IMR-90 (cell line): Measurements from ENCODE around the gene RCBTB1. TPM values are rescaled to one million over a fixed set of nuclear protein-coding genes. Genes with fewer than 3 reads are reported as not detected.

Experiments used
- ATAC-seq: fragments of 200-7000 bp; cut with Tn5 transposase; 2 replicates; pipeline ENCODE4 v1.9.1; 2020; ENCODE audit warnings: low read depth, mild to moderate bottlenecking, moderate library complexity
- BruUV-seq: library from RNA; stranded (reverse); fragments of 400-500 nt; replicated peaks from 2 replicates; lab custom pipeline; 2021; lab: Mats Ljungman, UMichigan
- CTCF ChIA-PET: fragments of 300-600 bp; formaldehyde crosslinking; extraction: SDS; loops from one replicate; lab custom pipeline; 2021; ENCODE audit warnings: antibody characterized with exemption; lab: Yijun Ruan, JAX
- POLR2A ChIA-PET: fragments of 300-600 bp; sonication (Branson Sonifier 250); formaldehyde crosslinking; loops from one replicate; lab custom pipeline; 2022; ENCODE audit warnings: antibody characterized with exemption; ENCODE audit not compliant: unreplicated experiment; lab: Charles Lee
- DNase-seq: peaks from one replicate; pipeline ENCODE4 v3.0.0; 2013
- H2AFZ ChIP-seq: replicated peaks from 2 replicates; pipeline ENCODE3; 2013; ENCODE audit warnings: low read length, mild to moderate bottlenecking; ENCODE audit not compliant: poor library complexity
- H2AK5ac ChIP-seq: 2 replicates; pipeline ENCODE4 v1.6.1; 2013; ENCODE audit warnings: low read depth, low read length, inconsistent platforms
- H2AK9ac ChIP-seq: replicated peaks from 2 replicates; pipeline ENCODE3; 2013; ENCODE audit warnings: mild to moderate bottlenecking, low read depth, low read length, moderate library complexity; ENCODE audit not compliant: poor library complexity
- H2BK120ac ChIP-seq: 2 replicates; pipeline ENCODE4 v1.6.1; 2013; ENCODE audit warnings: low read depth, low read length, inconsistent platforms
- H2BK15ac ChIP-seq: 3 replicates; pipeline ENCODE4 v1.6.1; 2013; ENCODE audit warnings: low read depth, low read length, inconsistent platforms
- H2BK20ac ChIP-seq: 2 replicates; pipeline ENCODE4 v1.6.1; 2013; ENCODE audit warnings: low read depth, mild to moderate bottlenecking, inconsistent platforms, low read length, moderate library complexity
- H2BK5ac ChIP-seq: 2 replicates; pipeline ENCODE4 v1.6.1; 2013; ENCODE audit warnings: mild to moderate bottlenecking, low read depth, low read length, inconsistent platforms; ENCODE audit not compliant: poor library complexity, severe bottlenecking
- H3K14ac ChIP-seq: replicated peaks from 2 replicates; pipeline ENCODE4 v1.6.1; 2013; ENCODE audit warnings: low read depth, low read length, inconsistent platforms
- H3K18ac ChIP-seq: 2 replicates; pipeline ENCODE4 v1.6.1; 2013; ENCODE audit warnings: low read depth, low read length, control low read depth
- H3K23ac ChIP-seq: 2 replicates; pipeline ENCODE4 v1.6.1; 2013; ENCODE audit warnings: low read depth, low read length, inconsistent platforms
- H3K27ac ChIP-seq: 2 replicates; pipeline ENCODE4 v1.5.1; 2013; ENCODE audit warnings: mild to moderate bottlenecking, control low read depth, low read length; ENCODE audit not compliant: insufficient read depth
- H3K27me3 ChIP-seq: 2 replicates; pipeline ENCODE4 v1.6.1; 2013; ENCODE audit warnings: low read length; ENCODE audit not compliant: control insufficient read depth, insufficient read depth
- H3K36me3 ChIP-seq: 2 replicates; pipeline ENCODE4 v1.6.1; 2013; ENCODE audit warnings: low read length, mixed read lengths; ENCODE audit not compliant: control insufficient read depth, insufficient read depth
- H3K4ac ChIP-seq: 2 replicates; pipeline ENCODE4 v1.6.1; 2013; ENCODE audit warnings: low read depth, low read length, inconsistent platforms
- H3K4me1 ChIP-seq: 2 replicates; pipeline ENCODE4 v1.6.1; 2013; ENCODE audit warnings: low read length, mixed read lengths; ENCODE audit not compliant: control insufficient read depth, insufficient read depth
- H3K4me2 ChIP-seq: 2 replicates; pipeline ENCODE4 v1.6.1; 2013; ENCODE audit warnings: low read depth, mild to moderate bottlenecking, control low read depth, low read length, moderate library complexity
- H3K4me3 ChIP-seq: 2 replicates; pipeline ENCODE4 v1.5.1; 2013; ENCODE audit warnings: low read depth, mild to moderate bottlenecking, control low read depth, low read length, moderate library complexity; ENCODE audit not compliant: insufficient read depth
- H3K56ac ChIP-seq: 2 replicates; pipeline ENCODE4 v1.6.1; 2013; ENCODE audit warnings: low read length, inconsistent platforms; ENCODE audit not compliant: insufficient read depth; ENCODE audit errors: extremely low read depth
- H3K79me1 ChIP-seq, 2 experiments: 2 replicates each; pipeline ENCODE4 v1.6.1; 2013; ENCODE audit warnings: low read length in 2 of 2, inconsistent platforms in 1 of 2, low read depth in 1 of 2
- H3K9ac ChIP-seq: 2 replicates; pipeline ENCODE4 v1.6.1; 2013; ENCODE audit warnings: low read depth, low read length, control low read depth
- H3K9me1 ChIP-seq: 2 replicates; pipeline ENCODE4 v1.6.1; 2013; ENCODE audit warnings: low read length, inconsistent platforms; ENCODE audit not compliant: insufficient read depth
- H3K9me3 ChIP-seq: 2 replicates; pipeline ENCODE4 v1.6.1; 2013; ENCODE audit warnings: low read length; ENCODE audit not compliant: control insufficient read depth, insufficient read depth
- H4K20me1 ChIP-seq: 2 replicates; pipeline ENCODE4 v1.6.1; 2013; ENCODE audit warnings: low read length, inconsistent platforms; ENCODE audit not compliant: insufficient read depth
- H4K5ac ChIP-seq: 2 replicates; pipeline ENCODE4 v1.6.1; 2013; ENCODE audit warnings: mild to moderate bottlenecking, low read depth, low read length, control low read depth
- H4K8ac ChIP-seq, 2 experiments: 2 replicates each; pipeline ENCODE4 v1.6.1; 2013; ENCODE audit warnings: low read depth in 2 of 2, low read length in 2 of 2, control low read depth in 1 of 2, inconsistent platforms in 1 of 2
- H4K91ac ChIP-seq: 2 replicates; pipeline ENCODE4 v1.6.1; 2013; ENCODE audit warnings: low read depth, low read length, inconsistent platforms; ENCODE audit not compliant: insufficient read depth
- RCOR1 ChIP-seq: IDR thresholded peaks from 2 replicates; pipeline ENCODE4 v1.6.1; 2012; ENCODE audit warnings: mild to moderate bottlenecking, low read length, improper control_type of control experiment; ENCODE audit not compliant: insufficient replicate concordance
- SMC3 ChIP-seq: fragments of 150-350 bp; IDR thresholded peaks from 2 replicates; pipeline ENCODE4 v1.6.1; 2016; ENCODE audit warnings: low read depth, mild to moderate bottlenecking, antibody characterized with exemption, low read length, moderate library complexity
- WGBS, 2 experiments: methylation state at CpG; one replicate each; pipeline versions ENCODE4 v1.1.5 to v1.1.7; 2013; ENCODE audit warnings: missing lambda C conversion rate in 2 of 2; ENCODE audit not compliant: insufficient read length in 1 of 2; ENCODE audit errors: extremely low coverage in 2 of 2; 5-methylcytosine and 5-hydroxymethylcytosine counted together
- dilution Hi-C: fragments of 300-500 bp; cut with HindIII; formaldehyde crosslinking; loops from one replicate; pipeline ENCODE4 v1.14.3; 2018; ENCODE audit warnings: low sequenced_read_pairs; ENCODE audit not compliant: unreplicated experiment
- in situ Hi-C: fragments of 300-500 bp; cut with MboI; formaldehyde crosslinking; loops from 3 replicates; pipeline ENCODE4 v1.14.3; 2019; ENCODE audit warnings: low sequenced_read_pairs, inconsistent platforms, mixed read lengths
- intact Hi-C: fragments of 100-400 bp; cut with micrococcal nuclease; formaldehyde crosslinking; loops from 2 replicates; pipeline ENCODE4 v1.10.0; 2022
- polyA plus RNA-seq, 3 experiments: library from polyadenylated mRNA; depleted of rRNA; stranded (reverse); fragments of >200 nt; gene quantifications; 2 replicates each; pipeline ENCODE4 v1.2.3, GENCODE V29; 2012; ENCODE audit warnings: low replicate concordance in 1 of 3
- total RNA-seq: library from RNA; depleted of rRNA; stranded (reverse); fragments of >200 nt; gene quantifications from 2 replicates; pipeline ENCODE4 v1.2.3, GENCODE V29; 2012

RCBTB1 gene
- total and polyA plus RNA-seq, 2 of the 4 experiments (the other 2 are of a cell fraction) = 11.3 to 11.6 TPM

DNA sequence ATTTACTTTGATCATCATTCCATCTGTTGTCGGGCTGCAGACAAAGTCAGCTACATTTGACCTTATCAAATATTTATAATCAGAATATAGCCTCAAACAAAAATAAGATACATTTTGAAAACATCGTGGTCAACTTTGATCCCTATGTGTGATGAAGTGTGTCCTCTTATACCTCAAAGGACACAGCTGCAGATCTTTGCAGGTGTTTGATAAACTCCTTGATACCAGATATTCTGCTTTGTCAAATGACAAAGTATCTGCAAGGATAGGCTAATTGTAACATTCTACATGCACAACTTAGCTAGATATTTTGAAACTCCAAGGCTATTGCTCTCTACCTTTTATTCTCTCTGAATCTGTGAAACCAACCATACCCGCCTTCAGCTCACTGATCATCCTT lies 45.6 kb downstream of the RCBTB1 start:
- intact Hi-C loops (no loop called here), in situ Hi-C loops (no loop called here), dilution Hi-C loops (no loop called here)
- H3K36me3 ChIP-seq = peaks cover 14% of the 10 kb centered on the region
- ChIA-PET POLR2A (no interaction called here), CTCF (no interaction called here)
- no peak overlapping the region for H2BK120ac ChIP-seq
- no peak for TF ChIP-seq SMC3
- TF ChIP-seq RCOR1 = no peak
- no peaks in the 10 kb centered on the region for H4K20me1 ChIP-seq
- H2BK20ac ChIP-seq = no peak overlapping the region
- no peaks in the 10 kb centered on the region for H3K9me3 ChIP-seq
- 100% methylated on average over 1 of the region's 3 CpGs; no CpG with 5 or more reads in 1 of the 2 experiments for WGBS, 2 experiments
- H3K23ac ChIP-seq = no peak overlapping the region
- H2AFZ ChIP-seq = no peak overlapping the region
- H2AK9ac ChIP-seq = no peak overlapping the region
- H3K14ac ChIP-seq = no peak overlapping the region
- peaks cover 7% of the 10 kb centered on the region for H3K9me1 ChIP-seq
- no peak overlapping the region for H3K4ac ChIP-seq
- H4K91ac ChIP-seq = no peak overlapping the region
- H3K79me1 ChIP-seq = peaks cover 0 to 3% of the 10 kb centered on the region in 2 experiments; a peak in 1 of 4 replicates
- no peak overlapping the region for H3K9ac ChIP-seq
- no peak overlapping the region for H4K5ac ChIP-seq
- H2AK5ac ChIP-seq = no peak overlapping the region
- H3K56ac ChIP-seq = no peak overlapping the region
- no peak for DNase-seq
- no peak for ATAC-seq
- H3K27me3 ChIP-seq = no peaks in the 10 kb centered on the region
- H3K4me1 ChIP-seq = no peaks in the 10 kb centered on the region
- H4K8ac ChIP-seq = no peak overlapping the region
- H3K4me3 ChIP-seq = no peak overlapping the region
- no peak overlapping the region for H3K18ac ChIP-seq
- no peak overlapping the region for H2BK5ac ChIP-seq
- H2BK15ac ChIP-seq = no peak overlapping the region
- no peak overlapping the region for H3K4me2 ChIP-seq
- BruUV-seq = no TSS peak
- H3K27ac ChIP-seq = no peak overlapping the region
